ENCODE measurements around the gene RNF215. TPM values are rescaled to one million over a fixed set of nuclear protein-coding genes. Genes with fewer than 3 reads are reported as not detected.
"Not testable (repeated sequence)": the region's sequence is repeated elsewhere in the genome, so short reads cannot be mapped to it uniquely, and the experiment has no call there.

Gene RNF215
- total RNA-seq, 2 experiments from 2014 or later = 4.6 to 4.9 TPM

DNA sequence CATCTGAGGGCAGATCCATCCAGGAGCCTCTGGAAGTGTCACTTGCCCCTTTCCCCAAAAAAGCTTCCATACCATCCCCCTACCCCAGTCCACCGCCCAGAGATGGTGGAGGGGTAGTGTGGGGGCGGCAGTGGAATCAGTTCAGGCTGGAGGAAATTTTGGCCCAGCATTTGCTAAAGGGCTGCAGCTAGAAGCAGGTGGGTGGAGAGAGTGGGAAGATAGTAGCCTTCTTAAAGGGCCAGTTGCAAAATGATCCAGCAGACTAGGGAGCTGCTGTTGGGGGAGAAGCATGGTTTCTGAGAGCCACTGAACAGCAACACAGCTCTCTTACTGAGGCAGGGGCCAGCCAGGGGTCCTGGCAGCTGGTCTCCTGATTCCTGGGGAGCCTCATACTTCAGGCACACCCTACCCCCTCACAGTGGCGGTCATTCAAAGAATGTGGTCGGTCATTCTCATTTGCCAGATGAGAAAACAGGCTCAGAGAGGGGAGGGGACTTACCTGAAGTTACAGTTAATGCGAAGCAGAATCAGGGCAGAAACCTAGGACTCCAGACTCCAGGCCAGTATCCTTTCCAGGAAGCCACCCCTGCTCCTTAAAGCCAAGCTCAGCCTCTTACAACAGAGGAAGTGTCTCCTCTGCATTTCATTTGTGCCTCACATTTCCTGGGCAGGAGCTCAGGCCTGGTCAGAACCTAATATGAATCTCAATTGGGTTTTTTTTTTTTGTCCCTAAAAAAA lies 15.0 kb upstream of the RNF215 start:
- ChIA-PET CTCF (interaction anchor here (0.9 to 1.4 kb wide), 2 partner anchors 24 to 139 kb away, joined by 3 to 4 read pairs; no protein-coding TSS in a partner anchor), POLR2A (interaction anchor here (1.0 to 2.8 kb wide), 2 partner anchors 11 to 22 kb away, joined by 5 to 13 read pairs; no protein-coding TSS in a partner anchor)
- Histone ChIP-seq H3K27me3 (ENCODE audit: control insufficient read depth in 1 of 2, insufficient read depth in 2 of 2, low read length in 2 of 2) (no peaks in the 10 kb centered on the region), H3K4me3 (ENCODE audit: low read length) (no peak overlapping the region), H3K36me3 (ENCODE audit: insufficient read depth, low read length) (peaks cover 7% of the 10 kb centered on the region), H3K27ac (ENCODE audit: low read depth in 1 of 2, low read length in 2 of 2) (no peak overlapping the region), H3K4me1 (ENCODE audit: insufficient read depth, low read length) (peaks cover 20% of the 10 kb centered on the region), H3K9me3 (ENCODE audit: control insufficient read depth in 1 of 2, insufficient read depth in 1 of 2, low read length in 2 of 2) (no peaks in the 10 kb centered on the region)
- Mint-ChIP-seq H3K27ac (no peak overlapping the region), H3K4me3 (no peak overlapping the region), H3K27me3 (no peaks in the 10 kb centered on the region), H3K9me3 (no peaks in the 10 kb centered on the region), H3K36me3 (ENCODE audit: low read depth) (peaks cover 38% of the 10 kb centered on the region), H3K4me1 (ENCODE audit: low read depth) (peaks cover 35% of the 10 kb centered on the region)
- ATAC-seq (ENCODE audit: poor library complexity) (no peak), DNase-seq (no peak)
- intact Hi-C loops (cut with DNase I, micrococcal nuclease) = no loop called here
- TF ChIP-seq, protein P1, sequence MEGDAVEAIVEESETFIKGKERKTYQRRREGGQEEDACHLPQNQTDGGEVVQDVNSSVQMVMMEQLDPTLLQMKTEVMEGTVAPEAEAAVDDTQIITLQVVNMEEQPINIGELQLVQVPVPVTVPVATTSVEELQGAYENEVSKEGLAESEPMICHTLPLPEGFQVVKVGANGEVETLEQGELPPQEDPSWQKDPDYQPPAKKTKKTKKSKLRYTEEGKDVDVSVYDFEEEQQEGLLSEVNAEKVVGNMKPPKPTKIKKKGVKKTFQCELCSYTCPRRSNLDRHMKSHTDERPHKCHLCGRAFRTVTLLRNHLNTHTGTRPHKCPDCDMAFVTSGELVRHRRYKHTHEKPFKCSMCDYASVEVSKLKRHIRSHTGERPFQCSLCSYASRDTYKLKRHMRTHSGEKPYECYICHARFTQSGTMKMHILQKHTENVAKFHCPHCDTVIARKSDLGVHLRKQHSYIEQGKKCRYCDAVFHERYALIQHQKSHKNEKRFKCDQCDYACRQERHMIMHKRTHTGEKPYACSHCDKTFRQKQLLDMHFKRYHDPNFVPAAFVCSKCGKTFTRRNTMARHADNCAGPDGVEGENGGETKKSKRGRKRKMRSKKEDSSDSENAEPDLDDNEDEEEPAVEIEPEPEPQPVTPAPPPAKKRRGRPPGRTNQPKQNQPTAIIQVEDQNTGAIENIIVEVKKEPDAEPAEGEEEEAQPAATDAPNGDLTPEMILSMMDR (IDR thresholded peaks at IDR 0.05) = no peak

DNA sequence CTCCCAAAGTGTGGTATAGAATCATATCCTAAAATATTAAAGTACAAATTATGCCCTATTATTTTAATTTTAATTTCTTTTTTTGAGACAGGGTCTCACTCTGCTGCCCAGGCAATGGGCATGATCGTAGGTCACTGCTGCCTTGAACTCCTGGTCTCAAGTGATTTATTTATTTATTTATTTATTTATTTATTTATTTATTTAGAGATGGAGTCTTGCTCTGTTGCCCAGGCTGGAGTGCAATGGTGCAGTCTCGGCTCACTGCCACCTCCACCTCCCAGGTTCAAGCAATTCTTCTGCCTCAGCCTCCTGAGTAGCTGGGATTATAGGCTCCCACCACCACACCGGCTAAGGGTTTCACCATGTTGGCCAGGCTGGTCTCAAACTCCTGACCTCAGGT lies 13.8 kb upstream of the RNF215 start:
- intact Hi-C loops (cut with DNase I, micrococcal nuclease); DNase-seq; H3K27me3 ChIP-seq (ENCODE audit: control insufficient read depth in 1 of 2, insufficient read depth in 2 of 2, low read length in 2 of 2); H3K4me3 ChIP-seq (ENCODE audit: low read length); H3K27ac Mint-ChIP-seq; H3K27me3 Mint-ChIP-seq; H3K4me3 Mint-ChIP-seq; H3K9me3 ChIP-seq (ENCODE audit: control insufficient read depth in 1 of 2, insufficient read depth in 1 of 2, low read length in 2 of 2); CTCF ChIA-PET; H3K27ac ChIP-seq (ENCODE audit: low read depth in 1 of 2, low read length in 2 of 2); H3K36me3 ChIP-seq (ENCODE audit: insufficient read depth, low read length); H3K9me3 Mint-ChIP-seq; ATAC-seq (ENCODE audit: poor library complexity): not testable (repeated sequence)
- H3K4me1 ChIP-seq (ENCODE audit: insufficient read depth, low read length) = peaks cover 30% of the 10 kb centered on the region
- peaks cover 44% of the 10 kb centered on the region for H3K4me1 Mint-ChIP-seq (ENCODE audit: low read depth)
- POLR2A ChIA-PET = interaction anchor here (2.8 to 7.9 kb wide), 2 partner anchors 13 to 24 kb away, joined by 13 to 112 read pairs; partner anchors contain the start of gene MTFP1
- H3K36me3 Mint-ChIP-seq (ENCODE audit: low read depth) = peaks cover 26% of the 10 kb centered on the region

DNA sequence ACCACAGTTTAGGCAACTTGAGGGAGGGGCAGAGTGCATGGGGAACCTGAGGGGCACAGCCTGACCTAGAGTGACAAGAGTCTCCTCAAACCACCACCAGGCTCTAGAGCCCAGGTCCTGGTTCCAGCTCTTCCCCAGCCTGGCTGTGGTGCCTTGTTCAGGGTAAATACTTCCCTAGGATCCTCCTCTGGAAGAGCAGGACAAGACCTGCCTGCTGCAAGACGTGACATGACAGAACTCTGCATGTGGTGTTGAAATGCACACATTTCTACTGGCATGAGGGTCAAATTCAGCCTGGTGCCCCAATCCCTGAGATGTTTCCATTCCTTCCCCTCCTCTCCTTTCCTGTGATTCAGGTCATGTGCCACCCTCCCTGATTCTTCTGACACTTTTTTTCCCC lies 12.9 kb upstream of the RNF215 start:
- Mint-ChIP-seq H3K4me1 (ENCODE audit: low read depth) (peaks cover 49% of the 10 kb centered on the region), H3K4me3 (peak overlapping the region; percentile 31), H3K27ac (peak overlapping the region; percentile 47), H3K9me3 (no peaks in the 10 kb centered on the region), H3K27me3 (no peaks in the 10 kb centered on the region), H3K36me3 (ENCODE audit: low read depth) (peaks cover 17% of the 10 kb centered on the region)
- intact Hi-C loops (cut with DNase I, micrococcal nuclease) = no loop called here
- H3K4me3 ChIP-seq (ENCODE audit: low read length) = no peak overlapping the region
- no peak for DNase-seq
- peaks cover 35% of the 10 kb centered on the region for H3K4me1 ChIP-seq (ENCODE audit: insufficient read depth, low read length)
- TF ChIP-seq, protein P1 (IDR thresholded peaks at IDR 0.05) = no peak
- ATAC-seq (ENCODE audit: poor library complexity) = no peak
- ChIA-PET CTCF (no interaction called here), POLR2A (interaction anchor here (7.9 kb wide), 1 partner anchor 25 kb away, joined by 112 read pairs; the partner anchor contains the start of gene MTFP1)
- peaks cover 0 to 2% of the 10 kb centered on the region in 2 experiments for H3K27me3 ChIP-seq (ENCODE audit: control insufficient read depth in 1 of 2, insufficient read depth in 2 of 2, low read length in 2 of 2)
- H3K27ac ChIP-seq (ENCODE audit: low read depth in 1 of 2, low read length in 2 of 2) = no peak overlapping the region
- H3K36me3 ChIP-seq (ENCODE audit: insufficient read depth, low read length) = no peaks in the 10 kb centered on the region
- no peaks in the 10 kb centered on the region for H3K9me3 ChIP-seq (ENCODE audit: control insufficient read depth in 1 of 2, insufficient read depth in 1 of 2, low read length in 2 of 2)

Measured in CD4-positive, alpha-beta T cell (primary cell).